8988T (cell line): ENCODE measurements around the gene SGSM1.

Experiments used
- DNase-seq: peaks from one replicate; pipeline ENCODE4 v3.0.0; 2011

SGSM1 gene, protein sequence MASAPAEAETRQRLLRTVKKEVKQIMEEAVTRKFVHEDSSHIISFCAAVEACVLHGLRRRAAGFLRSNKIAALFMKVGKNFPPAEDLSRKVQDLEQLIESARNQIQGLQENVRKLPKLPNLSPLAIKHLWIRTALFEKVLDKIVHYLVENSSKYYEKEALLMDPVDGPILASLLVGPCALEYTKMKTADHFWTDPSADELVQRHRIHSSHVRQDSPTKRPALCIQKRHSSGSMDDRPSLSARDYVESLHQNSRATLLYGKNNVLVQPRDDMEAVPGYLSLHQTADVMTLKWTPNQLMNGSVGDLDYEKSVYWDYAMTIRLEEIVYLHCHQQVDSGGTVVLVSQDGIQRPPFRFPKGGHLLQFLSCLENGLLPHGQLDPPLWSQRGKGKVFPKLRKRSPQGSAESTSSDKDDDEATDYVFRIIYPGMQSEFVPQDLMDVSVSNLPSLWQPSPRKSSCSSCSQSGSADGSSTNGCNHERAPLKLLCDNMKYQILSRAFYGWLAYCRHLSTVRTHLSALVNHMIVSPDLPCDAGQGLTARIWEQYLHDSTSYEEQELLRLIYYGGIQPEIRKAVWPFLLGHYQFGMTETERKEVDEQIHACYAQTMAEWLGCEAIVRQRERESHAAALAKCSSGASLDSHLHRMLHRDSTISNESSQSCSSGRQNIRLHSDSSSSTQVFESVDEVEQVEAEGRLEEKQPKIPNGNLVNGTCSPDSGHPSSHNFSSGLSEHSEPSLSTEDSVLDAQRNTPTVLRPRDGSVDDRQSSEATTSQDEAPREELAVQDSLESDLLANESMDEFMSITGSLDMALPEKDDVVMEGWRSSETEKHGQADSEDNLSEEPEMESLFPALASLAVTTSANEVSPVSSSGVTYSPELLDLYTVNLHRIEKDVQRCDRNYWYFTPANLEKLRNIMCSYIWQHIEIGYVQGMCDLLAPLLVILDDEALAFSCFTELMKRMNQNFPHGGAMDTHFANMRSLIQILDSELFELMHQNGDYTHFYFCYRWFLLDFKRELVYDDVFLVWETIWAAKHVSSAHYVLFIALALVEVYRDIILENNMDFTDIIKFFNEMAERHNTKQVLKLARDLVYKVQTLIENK

DNA sequence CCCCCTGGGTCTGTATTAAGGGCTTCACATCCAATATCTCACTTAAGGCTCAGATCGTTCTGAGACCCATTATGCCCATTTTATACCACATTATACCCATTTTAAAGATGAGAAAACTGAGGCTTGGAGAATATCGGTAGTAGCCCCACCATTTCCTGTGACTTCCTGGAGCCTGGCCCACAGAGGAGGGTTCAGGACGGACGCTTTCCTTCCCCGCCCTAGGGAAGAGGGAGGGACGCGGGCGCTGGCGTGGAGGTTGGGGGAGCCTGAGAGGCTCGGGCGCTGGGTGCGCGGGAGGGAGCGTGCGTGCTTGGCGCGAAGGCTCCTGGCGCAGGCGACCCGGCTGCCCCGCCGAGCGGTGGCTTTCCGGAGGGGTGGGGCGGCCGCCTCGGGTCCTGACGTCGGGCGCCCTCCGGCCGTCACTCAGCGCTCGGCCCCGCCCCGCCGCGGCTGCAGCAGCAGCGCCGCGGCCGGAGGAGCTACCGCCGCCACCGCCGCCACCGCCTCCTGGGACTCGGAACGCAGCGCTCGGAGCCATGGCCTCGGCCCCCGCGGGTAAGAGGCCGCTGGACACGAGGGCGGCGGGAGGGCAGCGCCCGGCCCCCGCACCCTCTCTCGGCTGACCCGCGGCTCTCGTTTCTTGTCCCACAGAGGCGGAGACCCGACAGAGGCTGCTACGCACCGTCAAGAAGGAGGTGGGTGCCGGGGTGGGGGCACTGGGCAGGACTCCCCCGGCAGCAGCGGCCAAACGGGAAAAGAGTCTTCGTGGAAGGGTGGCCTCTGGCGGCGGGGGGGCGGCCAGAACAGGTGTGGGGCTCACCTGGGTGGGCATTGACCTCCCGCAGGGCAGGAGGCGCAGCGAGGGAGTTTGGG is at the start of gene SGSM1:
Gene SGSM1, plus strand, starts transcription at position 422 of the 873 bp plus-strand sequence. Its CDS starts 115 bp downstream, at position 537.
- DNase-seq = peak; percentile 91

DNA sequence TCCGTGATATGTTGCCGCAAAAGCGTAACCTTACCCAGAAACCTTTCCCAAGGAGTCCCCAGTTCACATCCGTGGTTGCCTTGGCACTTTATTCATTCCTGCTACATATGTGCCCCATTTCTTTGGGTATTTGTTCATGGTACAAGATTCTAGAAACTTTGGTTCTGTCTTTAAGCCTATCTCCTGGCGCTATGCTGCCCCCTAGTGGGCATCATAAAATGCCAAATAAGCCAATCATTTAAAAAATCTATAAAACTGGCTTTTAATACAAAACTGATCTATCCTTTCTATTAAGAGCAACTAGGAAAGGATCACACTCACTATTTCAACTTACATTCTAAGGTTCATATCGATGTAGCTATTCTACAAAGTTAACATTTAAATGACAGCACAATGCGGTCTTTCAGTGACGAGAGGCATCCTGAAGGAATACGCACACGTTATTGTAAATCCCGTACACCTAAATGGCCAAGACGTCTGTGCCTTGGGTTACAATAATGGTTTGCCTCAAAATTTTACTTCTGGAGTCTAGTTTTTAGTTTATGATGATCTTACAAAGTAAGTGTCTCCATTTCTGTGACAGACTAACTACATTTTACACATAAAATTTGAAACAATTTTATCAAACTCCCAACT is 47.7 kb upstream of the SGSM1 start:
- no peak for DNase-seq

DNA sequence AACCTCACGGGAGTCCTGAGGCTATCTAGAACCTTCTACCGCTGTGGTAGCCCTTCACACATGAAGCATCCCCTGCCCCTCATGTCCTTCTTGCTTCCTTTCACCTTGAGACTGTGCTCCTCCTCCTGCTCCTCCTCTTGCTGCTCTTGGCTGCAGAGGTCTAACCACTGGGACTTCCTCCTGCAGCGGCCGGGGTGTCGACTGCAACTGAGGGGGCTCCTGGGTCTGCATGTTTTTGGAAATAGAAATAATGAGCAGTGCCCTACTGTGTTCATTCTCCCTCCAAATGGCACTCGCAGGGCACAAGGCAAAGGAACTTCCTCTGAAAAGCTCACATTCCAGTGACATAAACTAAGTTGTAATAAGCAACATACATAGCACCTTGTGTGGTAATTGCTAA is 46.2 kb upstream of the SGSM1 start:
- no peak for DNase-seq

DNA sequence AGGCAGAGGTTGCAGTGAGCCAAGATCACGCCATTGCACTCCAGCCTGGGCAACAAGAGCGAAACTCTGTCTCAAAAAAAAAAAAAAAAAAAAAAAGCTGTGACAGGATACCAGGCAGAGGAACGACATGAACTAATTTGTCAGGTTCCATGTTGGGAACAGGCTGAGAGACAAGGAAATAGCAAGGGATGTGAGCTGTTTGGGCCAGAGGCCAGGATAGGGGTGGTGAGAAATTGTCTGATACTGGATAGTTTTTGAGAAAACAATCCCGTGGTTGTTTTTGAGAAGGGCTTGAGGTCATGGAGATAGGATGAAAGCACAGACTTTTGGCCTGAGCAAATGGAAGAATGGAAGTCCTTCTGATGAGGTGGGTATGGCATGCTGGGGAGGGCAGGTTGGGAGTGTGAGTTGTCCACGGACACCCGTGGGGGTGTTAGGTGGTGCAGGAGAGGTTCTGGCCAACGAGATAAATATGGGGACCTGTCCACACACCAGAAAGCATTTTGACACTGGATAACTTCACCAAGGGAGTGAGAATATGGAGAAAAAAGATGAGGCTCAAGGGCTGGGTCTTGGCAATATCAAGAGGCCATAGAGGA is 45.2 kb upstream of the SGSM1 start:
- DNase-seq = no peak

DNA sequence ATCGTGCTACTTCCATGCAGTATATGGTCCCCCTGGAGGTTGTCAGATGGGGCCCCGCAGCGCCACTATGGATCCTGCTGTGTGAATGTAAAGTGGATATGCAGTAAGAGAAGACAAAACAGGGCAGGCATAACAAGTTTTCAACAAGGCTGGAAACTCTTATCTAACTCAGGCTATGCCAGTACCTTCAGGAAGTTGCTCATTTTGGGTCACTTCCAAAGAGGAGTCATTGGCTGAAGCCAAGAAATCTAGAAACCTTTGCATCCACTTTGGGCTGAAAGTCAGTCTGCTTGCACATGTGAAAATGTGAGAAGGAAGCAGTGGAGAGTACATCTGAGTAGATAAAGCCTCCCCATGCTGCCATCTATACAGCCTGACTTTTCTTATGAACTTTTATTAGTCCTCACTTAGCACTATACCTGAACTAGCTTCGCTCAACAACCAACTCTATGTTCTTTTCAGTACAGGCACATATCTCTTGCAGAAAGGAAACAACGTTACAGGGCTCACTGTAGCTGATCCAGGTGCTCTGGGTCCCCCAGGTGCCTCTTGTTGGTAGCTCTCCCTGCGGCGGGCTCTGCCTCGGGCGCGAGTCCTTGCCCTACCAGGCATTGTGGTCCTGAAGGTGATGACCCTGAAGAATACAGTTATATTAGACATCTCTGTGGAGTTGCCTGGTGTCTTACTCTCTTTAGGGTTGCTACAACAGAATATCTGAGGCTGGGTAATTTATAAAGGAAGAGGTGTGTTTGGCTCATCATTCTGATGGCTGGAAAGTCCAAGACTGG is 43.9 kb upstream of the SGSM1 start:
- no peak for DNase-seq

DNA sequence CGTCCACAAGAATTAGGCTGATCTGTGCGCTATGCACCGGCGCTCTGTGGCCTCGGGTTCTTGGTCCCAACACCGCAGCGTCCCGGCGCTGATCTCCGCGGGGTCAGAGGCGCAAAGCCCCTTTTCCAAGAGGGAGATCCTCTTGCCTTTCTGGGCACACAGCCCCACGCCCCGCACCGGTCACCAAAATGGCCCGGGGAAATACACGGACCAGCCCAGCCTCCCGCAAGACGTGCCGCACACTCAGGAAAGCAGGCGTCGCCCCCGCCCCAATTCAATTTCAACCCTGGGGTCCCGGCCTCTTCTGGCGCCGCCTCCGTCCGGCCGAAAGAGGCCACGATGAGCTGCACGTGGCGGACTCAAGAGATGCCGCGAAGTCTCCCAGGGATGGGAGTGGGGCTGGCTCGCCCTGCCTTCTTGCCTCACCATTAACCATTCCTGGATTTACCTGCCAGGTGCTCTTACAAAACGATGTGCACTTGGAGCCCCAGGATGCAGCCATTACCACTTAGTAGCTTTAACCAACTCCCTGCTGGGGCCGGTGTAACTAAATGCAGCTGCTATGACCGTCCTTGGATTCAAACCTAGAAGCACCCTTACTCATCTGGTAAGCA is 42.0 kb upstream of the SGSM1 start:
- no peak for DNase-seq

DNA sequence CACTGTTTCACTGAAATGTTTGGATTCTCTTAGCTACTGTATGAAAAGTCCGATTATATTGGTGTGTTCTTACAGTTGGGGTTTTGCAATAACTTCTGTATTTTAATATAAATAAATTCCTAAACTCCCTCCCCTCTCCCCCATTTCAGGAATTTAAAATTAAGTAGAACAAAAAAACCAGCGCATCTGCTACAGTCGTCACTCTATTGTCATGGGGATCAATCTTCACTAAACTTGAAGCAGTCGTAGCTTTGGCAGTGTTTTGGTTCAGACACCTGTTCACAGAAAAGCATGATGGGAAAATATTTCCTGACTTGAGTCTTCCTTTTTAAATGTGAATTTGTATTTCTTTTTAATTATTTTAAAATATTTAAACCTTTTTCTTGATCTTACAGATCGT is 40.8 kb upstream of the SGSM1 start:
- DNase-seq = no peak

DNA sequence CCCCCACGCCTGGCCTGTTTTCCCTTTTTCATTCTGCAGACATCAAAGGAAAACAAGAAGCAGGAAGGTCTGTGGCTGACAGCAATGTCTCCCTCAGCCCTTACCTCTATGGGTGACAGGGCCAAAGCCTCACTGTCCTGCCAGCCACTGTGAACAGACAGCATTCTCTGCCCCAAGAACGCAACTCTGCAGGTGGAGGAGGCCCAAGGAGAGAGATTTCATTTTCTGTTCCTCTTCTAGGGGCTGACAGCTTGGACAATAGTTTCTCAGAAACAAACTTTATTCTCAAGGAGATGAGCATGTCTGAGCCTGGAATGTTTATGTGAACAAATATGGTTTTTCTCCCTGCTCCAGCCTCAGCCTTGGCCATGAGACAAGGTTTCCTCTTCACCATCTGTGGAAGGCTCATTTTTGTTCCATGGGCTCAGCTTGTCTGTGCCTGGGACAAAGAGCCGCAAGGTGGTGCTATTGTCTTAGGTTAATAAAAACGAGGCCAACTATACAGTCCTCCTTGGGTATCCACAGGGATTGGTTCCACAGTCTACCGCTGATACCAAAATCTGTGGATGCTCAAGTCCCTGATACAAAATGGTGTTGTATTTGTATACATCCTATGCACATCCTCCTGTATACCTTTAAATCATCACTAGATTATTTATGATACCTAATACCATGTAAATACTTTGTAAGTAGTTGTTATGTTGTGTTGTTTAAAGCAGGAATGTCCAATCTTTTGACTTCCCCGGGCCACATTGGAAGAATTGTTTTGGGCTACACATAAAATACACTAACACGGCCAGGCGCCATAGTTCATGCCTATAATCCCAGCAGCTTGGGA is 37.3 kb upstream of the SGSM1 start:
- DNase-seq = peak; percentile 28

DNA sequence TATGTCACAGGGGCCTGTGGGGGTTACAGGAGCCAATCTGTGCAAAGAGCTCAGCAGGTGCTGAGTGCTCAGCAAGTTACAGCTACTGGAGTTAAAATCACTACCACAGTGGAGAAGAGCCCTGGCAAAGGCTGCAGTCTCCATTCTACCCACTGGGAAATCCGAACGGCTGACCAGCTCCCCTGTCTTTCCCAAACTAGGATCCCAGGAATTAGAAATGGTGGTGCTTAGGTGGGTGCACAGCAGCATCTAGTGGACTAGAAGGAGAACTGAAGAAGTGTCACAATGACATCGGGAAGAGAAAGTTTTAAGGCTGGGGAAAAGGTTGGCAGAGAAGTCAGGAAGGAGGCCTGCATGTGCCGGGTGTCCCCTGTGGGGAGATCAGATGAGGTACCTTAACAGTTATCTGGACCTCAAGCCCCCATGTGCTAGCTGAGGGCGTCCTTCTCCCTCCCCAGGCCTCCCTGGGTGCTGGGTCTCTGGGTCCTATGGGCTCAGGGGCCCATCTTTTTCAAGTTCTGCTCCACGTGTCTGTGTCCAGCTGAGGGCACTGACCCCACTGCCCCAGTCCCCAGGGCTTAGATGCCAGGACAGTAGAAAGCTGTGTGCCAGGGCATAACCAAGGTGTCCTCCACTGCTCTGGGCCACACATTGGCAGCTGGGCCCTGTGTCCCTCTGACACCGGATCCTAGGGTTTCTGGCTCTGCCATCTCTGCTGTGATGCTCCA is 33.4 kb upstream of the SGSM1 start:
- DNase-seq = peak; percentile 40

DNA sequence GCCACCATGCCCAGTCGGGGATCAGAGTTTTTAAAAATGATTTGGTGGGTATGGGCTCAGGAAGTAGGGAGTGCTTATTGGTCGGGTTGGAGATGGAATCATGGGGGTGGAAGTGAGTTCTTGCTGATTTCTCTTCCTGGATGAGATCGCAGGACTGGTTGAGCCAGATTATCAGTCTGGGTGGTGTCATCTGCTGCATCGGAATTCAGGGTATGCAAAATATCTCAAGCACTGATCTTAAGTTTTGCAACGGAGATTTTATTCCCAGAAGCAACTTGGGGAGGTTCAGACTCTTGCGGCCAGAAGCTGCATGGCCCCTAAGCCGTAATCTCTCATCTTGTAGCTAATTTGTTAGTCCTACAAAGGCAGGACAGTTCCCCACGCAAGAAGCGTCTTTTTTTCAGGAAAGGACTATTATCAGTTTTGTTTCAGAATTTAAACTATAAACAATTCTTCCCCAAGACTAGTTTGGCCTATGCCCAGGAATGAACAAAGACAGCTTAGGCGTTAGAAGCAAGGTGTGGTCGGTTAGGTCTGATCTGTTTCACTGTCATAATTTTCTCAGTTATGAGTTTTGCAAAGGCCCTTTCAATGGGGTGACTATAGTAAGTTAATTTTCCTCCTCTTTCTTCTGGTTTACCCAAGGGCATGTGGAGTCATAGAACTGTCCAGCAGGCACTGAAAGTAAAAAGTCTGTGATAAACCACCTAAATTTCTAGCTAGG is 30.1 kb upstream of the SGSM1 start:
- DNase-seq = no peak

DNA sequence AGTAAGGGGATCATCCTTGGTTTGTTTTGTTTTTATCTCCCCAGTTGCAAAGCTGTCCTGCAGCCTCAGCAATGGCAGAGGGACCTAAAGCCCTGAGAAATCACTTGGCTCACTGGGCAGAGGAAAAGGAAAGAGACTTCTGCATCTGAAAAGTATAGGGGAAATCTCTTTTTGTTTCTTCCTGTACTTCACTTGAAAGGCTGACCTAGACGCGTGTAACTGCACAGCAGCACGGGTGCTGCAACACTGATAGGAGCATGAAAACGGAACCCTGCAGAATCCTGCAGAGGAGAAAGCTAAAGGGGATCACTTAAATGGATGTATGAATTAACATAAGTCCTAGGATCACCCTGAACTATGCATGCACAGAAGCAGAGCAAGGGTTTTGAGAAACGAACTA is 29.5 kb upstream of the SGSM1 start:
- DNase-seq = no peak

DNA sequence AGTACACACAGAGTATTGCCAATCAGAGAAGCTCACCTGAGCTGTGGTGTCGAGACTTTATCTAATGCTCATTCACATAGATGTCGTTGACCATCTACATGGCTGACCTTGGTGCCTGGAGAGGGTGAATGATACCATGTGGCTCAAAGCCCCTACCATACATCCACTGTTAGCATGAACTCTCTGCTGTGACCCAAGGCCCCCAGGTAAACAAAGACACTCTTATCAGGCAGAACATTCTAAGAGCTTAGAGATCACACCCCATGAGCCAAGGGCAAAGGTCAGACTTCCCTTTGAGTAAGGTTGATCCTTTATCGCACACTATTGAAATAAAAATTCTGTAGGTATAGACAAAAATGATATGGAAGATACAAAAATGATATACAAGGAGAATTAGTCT is 16.5 kb upstream of the SGSM1 start:
- DNase-seq = no peak

DNA sequence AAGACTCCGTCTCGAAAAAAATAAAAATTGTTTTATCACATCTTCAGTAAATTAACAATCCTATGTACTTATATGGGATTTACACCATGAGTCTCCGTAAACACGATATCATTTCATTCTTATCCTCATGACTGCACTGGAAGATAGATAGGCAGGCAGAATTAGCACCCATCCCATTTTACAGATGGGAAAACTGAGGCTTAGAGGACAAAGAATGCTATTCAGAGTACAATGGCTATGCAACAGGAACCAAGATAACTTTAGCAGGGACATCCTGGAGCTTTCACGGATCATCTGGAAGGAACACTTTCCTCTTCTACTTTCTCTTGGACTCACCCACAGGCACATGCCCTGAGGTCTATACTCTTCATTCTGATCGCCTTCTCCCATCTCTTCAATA is 14.6 kb upstream of the SGSM1 start:
- DNase-seq = no peak

DNA sequence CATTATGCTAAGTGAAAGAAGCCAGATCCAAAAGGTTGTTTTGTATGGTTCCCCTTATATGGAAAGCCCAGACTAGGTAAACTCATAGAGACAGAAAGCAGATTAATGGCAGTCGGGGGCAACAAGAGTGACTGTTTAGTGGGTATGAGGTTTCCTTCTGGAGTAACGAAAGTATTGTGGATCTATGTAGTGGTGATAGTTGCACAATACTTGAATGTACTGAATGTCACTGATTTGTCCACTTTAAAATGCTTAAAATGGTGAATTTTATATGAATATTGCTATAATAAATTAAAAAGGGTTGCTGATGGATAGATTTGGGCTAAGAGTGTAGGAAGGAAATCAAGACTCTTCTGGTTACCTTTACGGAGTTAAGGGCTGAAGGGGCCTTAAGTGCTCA is 10.0 kb upstream of the SGSM1 start:
- no peak for DNase-seq

DNA sequence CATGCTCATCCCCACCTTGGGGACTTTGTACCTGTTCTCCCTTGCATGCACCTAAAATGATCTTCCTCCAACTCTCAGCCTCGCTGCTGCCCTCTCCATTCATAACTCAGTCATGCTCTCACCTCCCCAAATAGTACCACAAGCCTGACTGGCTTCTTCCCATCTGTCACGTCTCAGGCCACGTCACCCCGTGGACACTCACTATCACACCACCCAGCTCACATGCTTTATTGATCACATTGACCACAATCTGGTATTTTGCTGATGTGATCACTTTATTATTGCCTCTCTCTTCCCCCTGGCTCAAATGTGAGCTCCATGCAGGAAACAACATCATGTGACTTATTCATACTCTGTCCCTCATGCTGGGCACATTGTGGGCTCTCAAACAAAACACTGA is 9.2 kb upstream of the SGSM1 start:
- DNase-seq = no peak

DNA sequence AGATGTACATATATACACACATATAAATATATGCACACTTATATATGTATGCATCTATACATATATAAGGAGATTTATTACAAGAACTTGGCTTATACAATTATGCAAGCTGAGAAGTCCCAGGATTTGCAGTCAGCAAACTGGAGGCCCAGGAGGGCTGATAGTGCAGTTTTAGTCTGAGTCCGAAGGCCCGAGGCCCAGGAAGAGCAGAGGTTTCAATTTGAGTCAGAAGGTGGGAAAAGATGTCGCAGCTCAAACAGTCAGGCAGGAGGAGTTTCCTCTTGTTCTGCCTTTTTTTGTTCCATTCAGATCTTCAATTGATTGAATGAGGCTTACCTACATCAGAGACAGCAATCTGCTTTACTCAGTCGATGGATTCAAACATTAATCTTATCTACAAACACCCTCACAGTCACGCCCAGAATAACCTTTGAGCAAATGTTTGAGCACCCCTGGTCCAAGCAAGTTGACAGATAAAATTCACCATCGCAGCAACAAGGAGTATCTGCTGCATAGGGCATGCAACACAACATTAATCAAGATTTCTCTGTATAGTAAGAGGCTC is 4.0 kb upstream of the SGSM1 start:
- DNase-seq = no peak

DNA sequence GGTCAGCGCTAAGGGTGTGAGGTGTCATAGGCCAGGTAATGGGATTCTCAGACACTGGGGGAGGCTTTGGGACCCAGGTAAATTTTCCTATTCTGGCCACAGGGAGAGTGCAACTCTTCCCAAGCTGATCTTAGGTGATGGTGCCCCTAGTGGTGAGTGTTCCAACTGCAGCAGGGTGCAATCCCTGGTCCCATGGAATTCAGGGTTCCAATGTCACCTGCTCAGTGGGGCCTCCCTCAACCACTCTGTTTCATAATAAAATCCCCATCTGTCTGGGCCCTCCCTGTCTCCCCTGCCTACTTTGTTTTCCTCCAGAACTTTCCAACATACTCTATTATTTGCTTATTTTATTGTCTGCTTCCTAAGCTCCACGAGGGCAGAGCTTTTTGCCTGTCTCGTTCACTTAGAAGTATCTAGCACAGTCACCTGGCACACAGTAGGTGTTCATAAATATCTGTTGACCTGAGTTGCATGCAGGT is 2.9 kb upstream of the SGSM1 start:
- peak; percentile 50 for DNase-seq

DNA sequence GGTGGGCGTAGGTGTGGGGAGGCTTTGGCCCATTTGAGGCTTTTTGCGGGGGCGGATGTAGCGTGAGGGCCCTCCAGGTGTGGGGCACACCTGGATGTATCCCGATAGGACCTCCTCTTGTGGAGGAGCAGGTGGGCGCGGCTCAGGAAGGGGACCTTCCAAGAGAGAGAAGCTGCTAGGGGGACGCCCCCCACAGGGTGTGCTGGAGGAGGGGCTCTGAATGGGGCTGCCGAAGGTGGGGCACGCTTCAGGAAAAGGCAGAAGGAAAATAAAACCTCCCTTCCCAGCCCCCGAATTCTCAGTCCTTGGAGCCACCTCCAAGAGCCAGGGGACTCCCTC is 621 bp downstream of the SGSM1 start:
- no peak for DNase-seq
